ENCODE measurements around the gene TBC1D7. TPM values are rescaled to one million over a fixed set of nuclear protein-coding genes. Genes with fewer than 3 reads are reported as not detected.

The TBC1D7 gene
- total RNA-seq, 1 experiment from 2014 or later = 32.1 TPM

DNA sequence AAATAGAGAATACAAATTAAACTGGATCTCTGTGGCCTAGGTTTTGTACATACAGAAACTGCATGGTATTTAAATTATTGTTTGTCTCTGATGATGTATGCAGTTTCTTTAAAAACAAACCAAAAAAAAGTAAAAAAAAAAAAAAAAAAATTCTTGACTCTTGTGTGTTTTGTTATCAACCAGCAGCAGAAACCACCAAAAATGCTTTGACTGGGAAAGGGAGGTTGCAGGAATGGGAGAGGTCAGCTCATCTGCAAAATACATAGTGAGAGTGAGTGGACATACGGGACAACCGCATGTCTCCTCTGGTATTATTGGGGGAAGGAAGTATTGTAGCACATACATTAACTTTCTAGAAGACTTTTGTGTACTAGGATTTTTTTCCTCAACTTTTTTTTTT, 38.0 kb downstream of the TBC1D7 start:
- DNase-seq (ENCODE audit: low spot score) = no peak
- no peak overlapping the region for H3K4me3 ChIP-seq (ENCODE audit: low read depth, low read length, poor library complexity, severe bottlenecking)
- no peaks in the 10 kb centered on the region for H3K27me3 ChIP-seq (replicated peaks; ENCODE audit: insufficient read depth, low read depth, low read length, poor library complexity)
- peaks cover 12% of the 10 kb centered on the region for H3K36me3 ChIP-seq (ENCODE audit: insufficient read depth, low read length, poor library complexity, severe bottlenecking)
- BruUV-seq (replicated peaks) = no TSS peak
- intact Hi-C loops (cut with micrococcal nuclease; ENCODE audit: unreplicated experiment) = no loop called here
- no peaks in the 10 kb centered on the region for H3K4me1 ChIP-seq (ENCODE audit: insufficient read depth, low read length, poor library complexity, severe bottlenecking)
- CTCF ChIA-PET = no interaction called here
- TF ChIP-seq CTCF (conservative IDR thresholded peaks at IDR 0.05; ENCODE audit: low read depth, low read length) = no peak
- no peak for TF ChIP-seq EZH2 (IDR thresholded peaks at IDR 0.05; ENCODE audit: borderline replicate concordance, low read depth, low read length, poor library complexity, severe bottlenecking)
- POLR2A ChIA-PET (ENCODE audit: low non-redundant PET) = no interaction called here
- H3K27ac ChIP-seq (ENCODE audit: low read depth, low read length, poor library complexity, severe bottlenecking) = no peak overlapping the region
- no peaks in the 10 kb centered on the region for H3K9me3 ChIP-seq (ENCODE audit: low read depth, low read length, poor library complexity, severe bottlenecking)

GRCh38 chr6:13289789-13290318, 38.5 kb downstream of the TBC1D7 start:
- DNase-seq (ENCODE audit: low spot score) = no peak
- intact Hi-C loops (cut with micrococcal nuclease; ENCODE audit: unreplicated experiment) = no loop called here
- H3K4me3 ChIP-seq (ENCODE audit: low read depth, low read length, poor library complexity, severe bottlenecking) = no peak overlapping the region
- H3K27ac ChIP-seq (ENCODE audit: low read depth, low read length, poor library complexity, severe bottlenecking) = no peak overlapping the region
- TF ChIP-seq CTCF (conservative IDR thresholded peaks at IDR 0.05; ENCODE audit: low read depth, low read length) = no peak
- no peak for TF ChIP-seq EZH2 (IDR thresholded peaks at IDR 0.05; ENCODE audit: borderline replicate concordance, low read depth, low read length, poor library complexity, severe bottlenecking)
- POLR2A ChIA-PET (ENCODE audit: low non-redundant PET) = no interaction called here
- no peaks in the 10 kb centered on the region for H3K27me3 ChIP-seq (replicated peaks; ENCODE audit: insufficient read depth, low read depth, low read length, poor library complexity)
- CTCF ChIA-PET = no interaction called here
- no peaks in the 10 kb centered on the region for H3K9me3 ChIP-seq (ENCODE audit: low read depth, low read length, poor library complexity, severe bottlenecking)
- no peaks in the 10 kb centered on the region for H3K4me1 ChIP-seq (ENCODE audit: insufficient read depth, low read length, poor library complexity, severe bottlenecking)
- no TSS peak for BruUV-seq (replicated peaks)
- H3K36me3 ChIP-seq (ENCODE audit: insufficient read depth, low read length, poor library complexity, severe bottlenecking) = peaks cover 12% of the 10 kb centered on the region

DNA sequence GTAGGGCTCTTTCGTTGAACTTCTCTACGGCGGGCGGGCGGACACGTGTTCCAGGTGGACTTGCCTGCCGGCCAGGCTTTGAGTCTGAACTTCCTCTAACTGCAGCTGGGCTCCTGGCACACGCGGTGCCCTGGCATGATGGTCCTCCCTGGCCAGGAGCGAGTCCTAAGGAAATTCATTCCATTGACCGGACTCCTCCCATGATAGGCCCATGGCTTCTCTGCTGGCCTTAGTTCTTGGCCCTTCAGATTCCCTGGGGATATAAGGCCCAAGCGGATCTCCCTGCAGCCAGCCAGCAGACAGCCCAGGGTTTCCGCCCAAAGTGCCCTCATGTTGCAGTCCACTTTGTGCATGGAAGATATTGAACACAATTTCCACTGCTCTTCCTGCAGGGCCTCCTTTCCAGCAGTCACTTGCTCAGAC, 39.4 kb downstream of the TBC1D7 start:
- BruUV-seq (replicated peaks) = no TSS peak
- no peak overlapping the region for H3K4me3 ChIP-seq (ENCODE audit: low read depth, low read length, poor library complexity, severe bottlenecking)
- no peaks in the 10 kb centered on the region for H3K4me1 ChIP-seq (ENCODE audit: insufficient read depth, low read length, poor library complexity, severe bottlenecking)
- no peak overlapping the region for H3K27ac ChIP-seq (ENCODE audit: low read depth, low read length, poor library complexity, severe bottlenecking)
- no peaks in the 10 kb centered on the region for H3K9me3 ChIP-seq (ENCODE audit: low read depth, low read length, poor library complexity, severe bottlenecking)
- H3K27me3 ChIP-seq (replicated peaks; ENCODE audit: insufficient read depth, low read depth, low read length, poor library complexity) = no peaks in the 10 kb centered on the region
- ChIA-PET POLR2A (ENCODE audit: low non-redundant PET) (no interaction called here), CTCF (no interaction called here)
- no peak for DNase-seq (ENCODE audit: low spot score)
- H3K36me3 ChIP-seq (ENCODE audit: insufficient read depth, low read length, poor library complexity, severe bottlenecking) = peaks cover 5% of the 10 kb centered on the region
- intact Hi-C loops (cut with micrococcal nuclease; ENCODE audit: unreplicated experiment) = no loop called here
- no peak for TF ChIP-seq CTCF (conservative IDR thresholded peaks at IDR 0.05; ENCODE audit: low read depth, low read length)
- no peak for TF ChIP-seq EZH2 (IDR thresholded peaks at IDR 0.05; ENCODE audit: borderline replicate concordance, low read depth, low read length, poor library complexity, severe bottlenecking)

All from A673 (cell line).